GM21576 (cell line): Measurements from ENCODE around the gene PCSK9.
"Not testable (repeated sequence)": the region's sequence is repeated elsewhere in the genome, so short reads cannot be mapped to it uniquely, and the experiment has no call there.

ENCODE experiments used
- ATAC-seq: cut with Tn5 transposase; IDR thresholded peaks from one replicate; pipeline ENCODE4 v1.9.1; 2021; ENCODE audit warnings: mild to moderate bottlenecking, moderate library complexity; ENCODE audit not compliant: unreplicated experiment

PCSK9 gene

DNA sequence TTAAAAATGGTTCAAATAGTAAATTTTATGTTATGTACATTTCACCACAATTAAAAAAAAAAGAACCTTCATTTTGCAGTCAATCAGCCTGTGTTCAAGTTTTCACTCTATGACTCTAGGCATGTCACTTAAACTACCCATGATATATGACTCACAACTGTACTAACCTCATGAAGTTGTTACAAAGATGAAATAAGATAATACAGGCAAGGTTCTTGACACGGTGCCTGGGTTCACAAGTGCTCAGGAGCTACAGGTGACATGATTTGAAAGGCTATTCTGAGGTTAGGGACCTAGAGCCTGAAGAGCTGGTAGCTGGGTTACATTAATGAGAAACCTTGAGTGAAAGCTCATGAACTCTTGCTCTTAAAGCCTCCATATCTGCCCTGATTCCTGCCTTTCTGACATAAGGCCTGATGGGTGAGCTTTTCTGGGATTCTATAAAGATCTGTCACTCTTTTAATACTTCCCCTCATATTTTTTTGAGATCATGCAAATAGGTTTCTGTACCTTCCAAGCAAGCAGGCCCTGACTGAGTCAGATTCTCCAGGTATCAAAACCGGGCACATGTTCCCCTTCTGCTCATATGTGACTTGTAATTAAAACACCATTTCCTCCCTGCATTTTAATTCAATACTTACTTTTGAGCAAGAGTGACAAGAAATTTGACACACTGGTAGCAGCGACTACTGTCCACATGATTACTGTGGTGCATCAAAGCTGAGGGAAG, 34.0 kb downstream of the PCSK9 start:
- no peak for ATAC-seq

DNA sequence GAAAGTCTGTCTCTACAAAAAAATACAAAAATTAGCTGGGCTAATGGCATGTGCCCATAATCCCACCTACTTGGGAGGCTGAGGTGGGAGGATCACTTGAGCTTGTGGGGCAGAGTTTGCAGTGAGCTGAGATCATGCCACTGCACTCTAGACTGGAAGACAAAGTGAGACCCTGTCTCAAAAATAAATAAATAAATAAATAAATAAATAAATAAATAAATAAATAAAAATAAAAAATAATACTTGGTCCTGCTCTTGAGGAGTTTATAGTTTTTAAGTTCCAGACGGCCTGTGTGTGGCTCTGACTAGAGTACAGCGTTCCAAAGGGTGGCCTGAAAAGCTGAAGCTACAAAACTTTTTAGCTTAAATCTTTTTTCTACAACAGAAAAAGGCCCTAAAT, 35.1 kb downstream of the PCSK9 start:
- no peak for ATAC-seq

DNA sequence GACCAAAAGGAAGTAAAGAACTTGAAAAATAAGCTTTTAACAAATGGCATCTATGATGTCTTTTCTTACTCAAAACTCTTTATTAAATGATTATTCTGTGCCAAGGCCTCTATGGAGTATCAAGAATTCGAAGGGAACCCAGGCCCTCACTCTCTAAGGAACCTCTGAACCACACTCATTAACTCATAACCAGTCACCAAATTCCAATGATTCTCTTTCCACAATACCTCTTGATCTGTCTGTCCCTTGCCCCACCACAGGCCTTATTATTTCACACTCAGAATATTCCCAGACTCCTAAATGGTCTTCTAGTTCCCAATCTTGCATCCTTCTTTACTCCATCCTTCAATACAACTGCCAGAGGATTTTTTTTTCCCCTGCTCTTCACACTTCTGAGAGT, 37.0 kb downstream of the PCSK9 start:
- ATAC-seq = no peak

DNA sequence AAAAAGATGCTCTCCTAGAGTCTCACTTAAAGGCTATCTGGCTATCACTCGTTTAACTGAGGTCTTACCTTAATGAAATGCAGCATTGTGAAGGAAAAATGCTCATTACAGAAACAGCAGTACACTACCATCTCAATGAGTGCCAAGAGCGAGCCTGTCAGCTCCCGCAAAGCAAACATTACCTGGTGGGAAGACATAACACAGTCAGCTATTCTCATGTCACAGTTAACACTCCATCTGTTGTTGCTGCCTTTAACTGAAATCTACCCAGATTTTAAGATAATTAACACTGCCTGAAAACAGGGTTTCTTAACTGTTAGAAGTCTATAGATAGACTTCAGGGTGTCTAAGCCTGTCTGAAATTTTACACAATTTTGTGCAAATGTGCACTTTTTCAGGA, 39.1 kb downstream of the PCSK9 start:
- no peak for ATAC-seq

DNA sequence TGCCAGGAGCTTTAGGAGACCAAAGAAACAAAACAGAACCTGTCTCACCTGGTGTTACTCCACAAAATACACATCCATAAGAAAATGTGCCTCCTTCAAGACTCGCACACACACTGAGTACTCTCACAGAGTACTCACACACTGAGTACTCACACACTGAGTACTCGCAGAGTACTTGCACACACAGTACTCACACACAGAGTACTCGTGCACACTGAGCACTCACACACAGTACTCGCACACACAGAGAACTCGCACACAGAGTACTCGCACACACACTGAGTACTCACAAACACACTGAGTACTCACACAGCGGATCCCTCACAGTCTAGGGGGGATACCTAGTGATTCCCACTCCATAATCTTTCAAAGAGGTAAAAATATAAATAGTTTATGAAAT, 40.3 kb downstream of the PCSK9 start:
- no peak for ATAC-seq

DNA sequence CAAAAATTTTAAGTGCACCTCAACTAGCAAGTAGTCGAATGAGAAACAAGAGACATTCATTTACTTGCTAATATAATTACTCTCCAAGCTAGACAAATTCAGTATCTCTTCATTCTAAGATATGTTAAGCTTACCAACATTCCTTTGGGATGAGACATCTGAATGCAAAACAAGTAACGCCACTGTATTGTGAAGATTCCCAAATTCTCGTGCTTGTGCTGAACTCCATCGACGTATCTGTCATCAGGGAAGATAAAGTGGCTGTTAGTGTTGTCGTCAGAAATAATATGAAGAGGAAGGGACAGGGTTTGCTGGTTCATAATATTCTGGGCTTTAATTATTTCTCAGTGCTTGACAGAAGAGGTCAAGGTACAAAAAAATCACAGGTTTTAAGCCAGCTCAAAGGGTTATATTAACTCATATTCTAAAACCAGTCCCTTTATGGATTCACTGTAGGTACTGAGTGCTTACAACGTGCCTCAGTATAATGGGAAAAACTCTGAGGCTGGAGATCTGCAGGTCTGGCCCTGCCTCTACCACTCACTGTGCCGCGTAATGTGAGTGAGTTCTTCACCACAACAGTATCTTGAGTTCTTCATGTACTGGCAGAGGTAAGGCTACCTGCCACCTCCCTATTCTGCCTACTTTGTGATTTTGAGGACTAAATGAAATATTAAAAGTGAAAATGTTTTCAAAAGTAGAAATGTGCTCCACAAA, 42.0 kb downstream of the PCSK9 start:
- no peak for ATAC-seq

DNA sequence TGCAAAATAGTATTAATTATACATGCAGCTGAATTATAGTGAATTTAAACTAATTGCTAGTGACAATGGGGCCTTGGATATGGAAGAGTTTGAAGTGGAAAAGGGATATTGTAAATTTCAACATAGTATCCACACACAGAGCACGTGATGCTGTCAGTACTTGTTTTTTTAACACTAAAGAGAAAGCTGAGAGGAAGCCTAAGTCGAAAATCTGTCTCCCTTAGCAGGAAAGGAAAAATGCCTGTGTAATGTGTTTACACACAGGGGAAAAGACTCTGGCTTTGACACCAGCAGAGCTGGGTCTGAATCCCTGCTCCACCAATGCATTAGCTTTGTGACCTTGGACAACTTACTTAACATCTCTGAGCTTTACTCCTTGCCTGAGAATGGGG, 42.6 kb downstream of the PCSK9 start:
- no peak for ATAC-seq

DNA sequence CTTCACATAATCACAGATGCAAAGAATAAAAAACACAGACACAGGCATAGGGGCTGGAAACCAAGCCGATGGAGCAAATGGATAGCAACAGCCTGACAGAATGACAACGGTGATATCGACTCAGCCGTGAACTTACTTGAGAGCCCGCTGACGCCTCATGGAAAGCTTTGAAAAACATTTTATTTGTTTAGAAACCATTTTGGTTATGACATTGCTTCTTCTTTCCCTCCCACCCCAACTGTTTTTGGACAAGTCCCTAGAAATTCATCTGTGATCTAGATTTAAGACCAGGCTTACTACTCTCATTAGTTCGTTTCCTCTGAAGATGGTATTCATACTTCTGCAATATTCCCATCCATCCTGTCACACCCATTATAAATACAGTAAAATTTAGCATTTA, 44.9 kb downstream of the PCSK9 start:
- no peak for ATAC-seq

DNA sequence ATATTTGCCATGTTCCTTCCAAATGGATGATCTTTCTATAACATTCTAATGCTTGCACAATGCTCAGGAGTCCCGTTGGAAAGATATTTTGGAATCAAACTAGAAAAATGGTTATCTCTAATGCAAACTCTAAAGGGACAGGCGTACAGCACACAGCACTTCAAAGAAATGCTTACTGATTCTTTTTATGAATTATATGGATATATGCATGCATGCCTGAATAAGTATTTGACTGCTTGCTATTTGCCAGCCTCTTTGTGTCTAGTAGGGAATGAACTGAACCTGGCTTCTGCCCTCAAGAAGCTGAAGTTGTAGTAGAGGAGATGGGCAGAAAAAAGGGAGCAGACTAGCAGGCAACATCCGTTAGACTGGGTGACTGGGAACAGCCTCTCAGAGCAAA, 48.1 kb downstream of the PCSK9 start:
- no peak for ATAC-seq

DNA sequence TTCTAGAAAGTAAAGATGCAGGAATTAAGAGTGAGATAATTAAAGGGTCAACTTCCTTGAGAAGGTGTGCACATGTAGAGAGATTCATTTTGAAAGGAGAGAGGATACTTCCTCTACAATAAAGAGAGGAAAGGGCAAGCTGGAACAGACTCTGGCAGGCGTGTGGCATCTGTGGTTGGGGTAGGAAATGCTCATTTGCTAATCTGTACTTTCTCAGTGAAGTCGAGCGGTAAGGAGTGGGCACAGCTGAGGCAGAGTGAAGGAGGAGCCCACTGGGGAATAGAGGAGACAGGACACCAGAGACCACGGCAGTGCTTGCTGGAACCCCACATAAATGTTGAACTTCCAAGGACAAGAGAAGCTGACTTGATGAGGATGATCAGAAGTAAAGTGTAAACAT, 49.1 kb downstream of the PCSK9 start:
- ATAC-seq = no peak

DNA sequence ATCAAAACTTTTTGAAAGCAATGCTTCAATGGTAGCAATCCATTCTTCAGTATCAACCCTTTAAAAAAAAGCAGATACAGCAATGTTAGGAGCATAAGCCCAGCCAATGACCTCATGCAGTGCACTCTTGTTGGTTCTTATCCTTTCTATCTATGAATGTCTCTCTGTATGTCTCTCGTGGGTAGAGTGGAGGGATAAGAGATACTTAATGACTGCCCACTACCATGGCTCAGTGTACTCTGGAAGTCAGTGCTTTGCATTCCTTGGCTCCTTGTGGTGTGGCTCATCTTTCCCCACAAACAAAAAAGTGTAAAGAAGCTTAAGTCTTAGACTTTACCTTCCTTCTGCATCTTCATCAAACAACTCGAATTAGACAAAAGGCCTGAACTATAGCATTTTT, 50.3 kb downstream of the PCSK9 start:
- no peak for ATAC-seq

DNA sequence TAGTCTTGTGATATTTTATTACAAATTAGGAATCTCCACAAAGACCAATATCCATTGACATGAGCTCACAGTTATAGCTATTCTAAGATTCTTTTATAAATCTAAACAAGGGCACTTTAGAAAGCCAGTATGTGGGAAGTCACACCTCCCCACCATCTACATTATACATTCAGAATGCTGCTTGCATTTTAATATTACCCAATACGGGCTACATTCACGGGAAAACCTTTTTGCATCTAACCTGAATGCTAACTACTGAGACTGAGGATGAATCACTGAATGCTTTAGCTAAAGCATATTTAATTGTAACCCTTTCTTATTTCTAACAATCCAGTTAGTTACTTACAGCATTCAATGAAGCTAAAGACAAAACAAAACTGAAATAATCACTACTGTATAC, 53.1 kb downstream of the PCSK9 start:
- ATAC-seq = no peak

DNA sequence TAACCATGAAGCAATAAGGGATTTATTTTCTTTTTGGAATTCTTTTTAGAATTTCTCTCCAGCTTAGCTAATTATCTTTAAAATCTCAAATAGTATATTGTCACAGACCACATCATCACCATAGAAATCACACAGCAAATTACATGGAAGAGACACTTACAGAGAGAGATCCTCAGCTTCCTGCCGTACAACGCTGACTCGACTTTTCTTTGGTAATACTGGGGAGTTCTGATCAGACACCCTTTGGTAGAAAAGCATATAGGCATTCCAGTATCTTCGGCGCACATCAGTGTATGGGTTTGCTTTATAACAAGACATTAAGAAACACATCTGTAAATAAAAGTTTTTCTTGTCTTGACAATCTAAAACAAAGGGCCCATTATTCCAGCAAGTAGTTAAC, 55.7 kb downstream of the PCSK9 start:
- ATAC-seq = no peak

DNA sequence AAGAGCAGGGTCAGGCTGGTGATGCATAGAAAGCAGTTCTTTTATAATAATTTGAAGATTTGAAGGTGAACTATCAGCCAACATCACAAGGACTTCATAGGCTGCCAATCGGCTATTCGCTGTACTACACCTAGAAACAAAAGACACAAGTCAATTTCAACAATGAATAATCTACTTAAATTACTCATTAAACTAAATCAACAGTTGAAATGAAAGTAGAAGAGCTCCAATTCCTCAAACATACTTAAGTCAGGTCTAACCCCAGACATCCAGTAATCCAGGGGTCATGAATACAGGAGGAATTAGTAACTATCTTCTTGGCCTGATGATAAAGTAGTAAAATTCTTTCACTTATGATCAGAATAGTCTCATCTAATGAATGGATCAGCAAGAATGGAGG, 64.5 kb downstream of the PCSK9 start:
- ATAC-seq = no peak

DNA sequence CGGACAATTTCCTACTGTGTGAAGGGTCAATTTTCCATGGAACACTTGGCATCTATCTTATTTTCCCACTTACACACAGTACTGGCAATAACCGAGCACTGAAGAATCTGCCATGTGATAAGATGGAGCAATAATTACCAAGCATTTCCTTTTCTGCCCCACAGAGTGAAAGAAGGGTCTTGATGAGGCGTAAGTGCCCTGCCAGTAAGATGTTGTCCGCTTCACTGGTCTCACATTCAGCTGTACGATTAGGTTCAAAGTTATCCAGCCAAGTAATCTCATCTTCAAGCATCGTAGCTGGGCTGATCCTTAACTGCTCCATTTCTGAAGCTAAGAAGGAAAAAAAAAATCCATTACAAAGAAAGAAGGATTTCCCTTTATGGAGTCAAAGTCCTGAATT, 67.8 kb downstream of the PCSK9 start:
- no peak for ATAC-seq

DNA sequence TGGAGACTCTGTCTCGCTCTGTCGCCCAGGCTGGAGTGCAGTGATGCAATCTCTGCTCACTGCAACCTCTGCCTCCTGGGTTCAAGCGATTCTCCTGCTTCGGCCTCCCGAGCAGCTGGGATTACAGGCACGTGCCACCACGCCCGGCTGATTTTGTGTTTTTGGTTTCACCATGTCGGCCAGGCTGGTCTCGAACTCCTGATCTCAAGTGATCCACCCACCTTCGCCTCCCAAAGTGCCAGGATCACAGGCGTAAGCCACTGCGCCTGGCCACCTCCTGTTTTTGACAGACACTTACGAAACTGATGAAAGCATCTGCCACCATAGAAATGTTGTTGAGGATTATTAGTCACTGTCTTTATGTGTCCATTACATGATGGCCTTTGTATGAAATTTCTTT, 69.7 kb downstream of the PCSK9 start:
- ATAC-seq = not testable (repeated sequence)
